CD1c-positive myeloid dendritic cell (primary cell): ENCODE results near the gene RPL31.
"Not testable (repeated sequence)": the region's sequence is repeated elsewhere in the genome, so short reads cannot be mapped to it uniquely, and the experiment has no call there.

Source experiments
- DNase-seq: peaks from one replicate; pipeline ENCODE4 v3.0.0-alpha.2; 2016; ENCODE audit errors: extremely low spot score

The RPL31 gene

GRCh38 chr2:101026253-101026701 lies 24.2 kb downstream of the RPL31 start:
- DNase-seq = no peak

- DNase-seq = no peak
These were observed 24.9 kb downstream of the RPL31 start for GRCh38 chr2:101026923-101027469.

- DNase-seq = no peak
These were observed 25.8 kb downstream of the RPL31 start for GRCh38 chr2:101027852-101028251.

- peak; percentile 37 for DNase-seq
These were observed 28.9 kb downstream of the RPL31 start for GRCh38 chr2:101030866-101031554.

- DNase-seq = no peak
These were observed 30.1 kb downstream of the RPL31 start for GRCh38 chr2:101032084-101032776.

- peak; percentile 20 for DNase-seq
These were observed 34.5 kb downstream of the RPL31 start for GRCh38 chr2:101036562-101036961.

GRCh38 chr2:101037161-101037755 lies 35.2 kb downstream of the RPL31 start:
- no peak for DNase-seq

- peak; percentile 41 for DNase-seq
These were observed 36.6 kb downstream of the RPL31 start for GRCh38 chr2:101038455-101039255.

- no peak for DNase-seq
These were observed 38.0 kb downstream of the RPL31 start for GRCh38 chr2:101040072-101040471.

- no peak for DNase-seq
These were observed 38.7 kb downstream of the RPL31 start for GRCh38 chr2:101040761-101041160.

GRCh38 chr2:101041413-101041812 lies 39.3 kb downstream of the RPL31 start:
- DNase-seq = peak; percentile 39

GRCh38 chr2:101045330-101045729 lies 43.2 kb downstream of the RPL31 start:
- DNase-seq = no peak

- no peak for DNase-seq
These were observed 45.1 kb downstream of the RPL31 start for GRCh38 chr2:101047075-101047766.

GRCh38 chr2:101047774-101048173 lies 45.7 kb downstream of the RPL31 start:
- DNase-seq = no peak

GRCh38 chr2:101048756-101049155 lies 46.7 kb downstream of the RPL31 start:
- DNase-seq = no peak

GRCh38 chr2:101050886-101051285 lies 48.8 kb downstream of the RPL31 start:
- not testable (repeated sequence) for DNase-seq

GRCh38 chr2:101052147-101052546 lies 50.1 kb downstream of the RPL31 start:
- no peak for DNase-seq

- no peak for DNase-seq
These were observed 51.0 kb downstream of the RPL31 start for GRCh38 chr2:101053117-101053516.
